ENCODE data around the gene MAP1B.
A peak's percentile ranks its signal among the peaks of the same experiment; 100 is the strongest.

MAP1B gene

DNA sequence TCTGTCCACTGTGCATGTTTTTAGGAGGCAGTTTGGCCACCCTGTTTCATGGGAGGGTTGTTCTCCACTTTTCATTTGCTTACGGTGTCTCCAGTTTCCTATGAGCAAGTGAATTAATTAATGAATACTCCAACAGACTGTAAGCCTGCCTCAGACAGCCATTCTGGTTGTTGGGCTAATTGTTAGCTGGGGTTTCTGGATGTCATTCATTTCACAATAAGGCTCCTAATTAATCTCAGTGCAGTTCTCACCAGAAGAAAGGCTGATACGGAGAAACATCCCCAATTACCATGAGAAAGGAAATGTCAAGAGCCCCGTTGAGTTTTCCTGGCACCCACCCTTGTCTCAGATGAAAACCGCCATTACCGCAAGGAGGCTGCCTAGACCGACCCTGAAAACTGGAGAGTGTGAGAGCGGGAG is 75.8 kb downstream of the MAP1B start:
- peak overlapping the region; percentile 20 to 76 for H3K27ac ChIP-seq
- no peak for DNase-seq
- peaks cover 0 to 99% (median 54%) of the 10 kb centered on the region in 4 donors for H3K4me1 ChIP-seq
- H3K27me3 ChIP-seq: no peaks in the 10 kb centered on the region
- intact Hi-C loops (cut with DNase I; ENCODE audit: low total_unique reads): no loop called here
- TF ChIP-seq, protein P1, sequence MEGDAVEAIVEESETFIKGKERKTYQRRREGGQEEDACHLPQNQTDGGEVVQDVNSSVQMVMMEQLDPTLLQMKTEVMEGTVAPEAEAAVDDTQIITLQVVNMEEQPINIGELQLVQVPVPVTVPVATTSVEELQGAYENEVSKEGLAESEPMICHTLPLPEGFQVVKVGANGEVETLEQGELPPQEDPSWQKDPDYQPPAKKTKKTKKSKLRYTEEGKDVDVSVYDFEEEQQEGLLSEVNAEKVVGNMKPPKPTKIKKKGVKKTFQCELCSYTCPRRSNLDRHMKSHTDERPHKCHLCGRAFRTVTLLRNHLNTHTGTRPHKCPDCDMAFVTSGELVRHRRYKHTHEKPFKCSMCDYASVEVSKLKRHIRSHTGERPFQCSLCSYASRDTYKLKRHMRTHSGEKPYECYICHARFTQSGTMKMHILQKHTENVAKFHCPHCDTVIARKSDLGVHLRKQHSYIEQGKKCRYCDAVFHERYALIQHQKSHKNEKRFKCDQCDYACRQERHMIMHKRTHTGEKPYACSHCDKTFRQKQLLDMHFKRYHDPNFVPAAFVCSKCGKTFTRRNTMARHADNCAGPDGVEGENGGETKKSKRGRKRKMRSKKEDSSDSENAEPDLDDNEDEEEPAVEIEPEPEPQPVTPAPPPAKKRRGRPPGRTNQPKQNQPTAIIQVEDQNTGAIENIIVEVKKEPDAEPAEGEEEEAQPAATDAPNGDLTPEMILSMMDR (IDR thresholded peaks at IDR 0.05): no peak
- no peaks in the 10 kb centered on the region for H3K9me3 ChIP-seq
- H3K4me3 ChIP-seq: no peak overlapping the region
- peaks cover 28 to 46% (median 45%) of the 10 kb centered on the region in 3 donors for H3K36me3 ChIP-seq

DNA sequence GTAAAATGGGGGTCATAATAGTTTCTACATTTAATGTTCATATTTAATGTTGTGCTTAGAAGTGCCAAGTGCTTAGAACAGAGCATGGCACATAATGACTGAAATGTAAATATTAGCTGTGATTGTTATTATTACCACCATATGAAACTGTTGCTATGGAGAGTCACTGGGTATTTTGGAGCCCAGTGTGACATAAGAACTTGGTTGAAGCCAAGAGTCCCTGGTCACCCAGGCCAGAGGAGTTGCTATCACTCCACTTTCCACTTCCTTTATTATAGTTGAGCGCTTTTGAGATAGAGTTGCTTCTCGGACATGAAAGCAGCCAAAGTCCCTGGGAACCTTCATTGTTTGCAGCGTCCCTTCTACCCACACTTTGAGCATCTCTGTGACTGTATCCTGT is 77.1 kb downstream of the MAP1B start:
- no peaks in the 10 kb centered on the region for H3K9me3 ChIP-seq
- no peak for DNase-seq
- H3K4me3 ChIP-seq: no peak overlapping the region
- H3K27me3 ChIP-seq: no peaks in the 10 kb centered on the region
- H3K36me3 ChIP-seq: peaks cover 36 to 54% (median 47%) of the 10 kb centered on the region in 3 donors
- H3K27ac ChIP-seq: peak overlapping the region; percentile 20 to 76
- peaks cover 0 to 98% (median 48%) of the 10 kb centered on the region in 4 donors for H3K4me1 ChIP-seq
- TF ChIP-seq, protein P1 (IDR thresholded peaks at IDR 0.05): no peak
- intact Hi-C loops (cut with DNase I; ENCODE audit: low total_unique reads): no loop called here

DNA sequence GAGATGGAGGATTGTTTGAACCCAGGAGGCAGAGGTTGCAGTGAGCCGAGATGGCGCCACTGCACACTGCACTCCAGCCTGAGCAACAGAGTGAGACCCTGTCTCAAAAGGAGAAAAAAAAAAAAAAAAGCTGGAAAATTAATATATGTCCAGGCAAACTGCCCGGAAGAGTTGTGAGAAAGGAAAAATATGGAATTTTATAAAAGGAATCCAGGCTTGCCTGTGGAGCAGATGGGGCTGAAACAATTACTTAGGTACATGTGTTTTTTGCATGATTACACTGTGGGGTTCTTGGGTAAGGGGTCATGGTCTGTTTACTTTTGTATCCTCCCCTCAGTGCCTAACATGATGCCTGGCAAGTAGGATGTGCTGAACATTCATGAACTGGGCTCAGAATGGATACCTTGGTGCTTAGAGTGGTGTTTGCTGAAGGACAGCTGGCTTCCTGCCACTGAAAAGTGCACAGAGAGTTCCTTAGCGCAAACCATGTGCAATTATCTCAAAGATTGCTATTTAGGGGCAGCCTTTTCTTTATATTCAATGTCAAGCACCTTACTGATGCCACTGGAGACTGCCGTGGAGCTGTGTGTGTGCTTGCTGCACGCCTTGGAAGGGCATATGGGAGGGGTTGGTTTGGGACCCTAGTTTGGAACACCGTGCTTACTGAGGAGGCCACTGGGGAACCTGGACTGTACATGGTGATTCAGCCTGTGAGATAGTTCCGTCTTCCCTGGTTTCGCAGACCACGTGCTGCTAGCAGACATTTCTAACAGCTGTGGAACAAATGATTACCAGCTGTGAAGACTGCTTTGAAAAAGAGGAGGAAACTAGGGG is 78.4 kb downstream of the MAP1B start:
- H3K4me3 ChIP-seq: no peak overlapping the region
- peaks cover 0 to 88% (median 44%) of the 10 kb centered on the region in 4 donors for H3K4me1 ChIP-seq
- no peaks in the 10 kb centered on the region for H3K9me3 ChIP-seq
- peak overlapping the region; percentile 26 to 31 for H3K27ac ChIP-seq
- intact Hi-C loops (cut with DNase I; ENCODE audit: low total_unique reads): no loop called here
- DNase-seq: no peak
- peaks cover 36 to 58% (median 54%) of the 10 kb centered on the region in 3 donors for H3K36me3 ChIP-seq
- TF ChIP-seq, protein P1 (IDR thresholded peaks at IDR 0.05): no peak
- no peaks in the 10 kb centered on the region for H3K27me3 ChIP-seq

DNA sequence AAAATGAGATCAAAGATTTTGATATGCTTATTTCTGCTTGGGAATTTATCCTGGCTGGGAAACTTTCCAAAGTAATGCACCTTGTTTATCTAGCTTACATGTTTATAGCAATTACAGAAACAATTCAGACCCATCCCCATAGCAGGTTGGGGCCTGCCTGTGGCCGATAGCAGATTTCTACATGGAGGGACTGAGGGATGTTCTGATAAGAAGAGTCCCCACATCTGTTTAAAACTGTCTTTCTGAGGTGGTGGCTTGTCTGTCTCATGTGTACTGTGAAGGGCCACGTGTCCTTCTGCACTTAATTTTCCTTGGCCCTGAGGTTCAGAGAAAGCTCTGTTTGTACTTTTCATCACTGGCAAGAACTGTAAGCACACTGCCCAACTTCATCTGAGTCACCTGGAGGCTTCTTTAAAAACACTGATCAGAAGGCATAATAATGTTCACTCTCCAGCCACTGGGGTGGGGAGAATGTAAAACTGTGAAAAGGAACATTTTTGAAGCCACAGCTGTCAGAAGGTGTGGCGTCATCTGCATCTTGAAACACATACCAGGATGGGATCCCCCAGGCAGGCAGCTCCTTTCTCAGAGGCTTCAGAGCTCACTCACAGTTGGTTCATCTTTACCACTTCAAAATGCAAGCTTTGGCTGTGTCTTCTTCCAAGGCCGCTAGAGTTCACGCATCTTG is 80.3 kb downstream of the MAP1B start:
- Histone ChIP-seq H3K4me3 (no peak overlapping the region), H3K4me1 (peaks cover 0 to 85% (median 39%) of the 10 kb centered on the region in 4 donors), H3K9me3 (no peaks in the 10 kb centered on the region), H3K36me3 (peaks cover 36 to 61% (median 59%) of the 10 kb centered on the region in 3 donors), H3K27me3 (no peaks in the 10 kb centered on the region), H3K27ac (peak overlapping the region in 1 of 2 donors; percentile 26)
- intact Hi-C loops (cut with DNase I; ENCODE audit: low total_unique reads): no loop called here
- TF ChIP-seq, protein P1 (IDR thresholded peaks at IDR 0.05): no peak
- DNase-seq: no peak

DNA sequence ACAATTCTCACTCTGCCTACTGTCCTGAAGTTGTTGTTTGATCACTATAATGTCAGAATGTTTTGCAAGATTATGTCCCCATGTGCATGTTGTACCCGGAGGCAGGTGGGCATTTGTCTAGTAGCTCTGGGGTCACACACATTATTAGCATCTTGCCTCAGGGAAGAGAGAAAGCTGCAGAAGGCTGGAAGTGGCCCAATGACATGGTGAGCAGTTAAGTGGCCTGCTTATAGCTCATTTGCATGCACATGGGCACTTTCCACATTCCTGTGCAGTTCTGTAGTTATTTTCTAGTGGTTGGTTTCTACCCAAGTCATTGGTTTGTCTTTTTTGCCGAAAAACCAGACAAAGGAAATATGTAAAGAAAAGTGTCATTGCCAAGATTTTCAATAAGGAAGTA is 80.9 kb downstream of the MAP1B start:
- DNase-seq: no peak
- Histone ChIP-seq H3K4me3 (no peak overlapping the region), H3K27ac (no peak overlapping the region), H3K36me3 (peaks cover 36 to 65% (median 61%) of the 10 kb centered on the region in 3 donors), H3K4me1 (peaks cover 0 to 84% (median 37%) of the 10 kb centered on the region in 4 donors), H3K27me3 (no peaks in the 10 kb centered on the region), H3K9me3 (no peaks in the 10 kb centered on the region)
- intact Hi-C loops (cut with DNase I; ENCODE audit: low total_unique reads): no loop called here
- TF ChIP-seq, protein P1 (IDR thresholded peaks at IDR 0.05): no peak
